ENCODE results near the gene THRSP.
A peak's percentile ranks its signal among the peaks of the same experiment; 100 is the strongest.
"Not testable (repeated sequence)": the region's sequence is repeated elsewhere in the genome, so short reads cannot be mapped to it uniquely, and the experiment has no call there.

The THRSP gene

GRCh38 chr11:78082146-78082545 lies 18.5 kb downstream of the THRSP start:
- DNase-seq (ENCODE audit: low read depth), result no peak
- TF ChIP-seq, protein P1, sequence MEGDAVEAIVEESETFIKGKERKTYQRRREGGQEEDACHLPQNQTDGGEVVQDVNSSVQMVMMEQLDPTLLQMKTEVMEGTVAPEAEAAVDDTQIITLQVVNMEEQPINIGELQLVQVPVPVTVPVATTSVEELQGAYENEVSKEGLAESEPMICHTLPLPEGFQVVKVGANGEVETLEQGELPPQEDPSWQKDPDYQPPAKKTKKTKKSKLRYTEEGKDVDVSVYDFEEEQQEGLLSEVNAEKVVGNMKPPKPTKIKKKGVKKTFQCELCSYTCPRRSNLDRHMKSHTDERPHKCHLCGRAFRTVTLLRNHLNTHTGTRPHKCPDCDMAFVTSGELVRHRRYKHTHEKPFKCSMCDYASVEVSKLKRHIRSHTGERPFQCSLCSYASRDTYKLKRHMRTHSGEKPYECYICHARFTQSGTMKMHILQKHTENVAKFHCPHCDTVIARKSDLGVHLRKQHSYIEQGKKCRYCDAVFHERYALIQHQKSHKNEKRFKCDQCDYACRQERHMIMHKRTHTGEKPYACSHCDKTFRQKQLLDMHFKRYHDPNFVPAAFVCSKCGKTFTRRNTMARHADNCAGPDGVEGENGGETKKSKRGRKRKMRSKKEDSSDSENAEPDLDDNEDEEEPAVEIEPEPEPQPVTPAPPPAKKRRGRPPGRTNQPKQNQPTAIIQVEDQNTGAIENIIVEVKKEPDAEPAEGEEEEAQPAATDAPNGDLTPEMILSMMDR (conservative IDR thresholded peaks at IDR 0.05; ENCODE audit: control insufficient read depth, insufficient read depth, low read depth, low read length), result no peak

DNA sequence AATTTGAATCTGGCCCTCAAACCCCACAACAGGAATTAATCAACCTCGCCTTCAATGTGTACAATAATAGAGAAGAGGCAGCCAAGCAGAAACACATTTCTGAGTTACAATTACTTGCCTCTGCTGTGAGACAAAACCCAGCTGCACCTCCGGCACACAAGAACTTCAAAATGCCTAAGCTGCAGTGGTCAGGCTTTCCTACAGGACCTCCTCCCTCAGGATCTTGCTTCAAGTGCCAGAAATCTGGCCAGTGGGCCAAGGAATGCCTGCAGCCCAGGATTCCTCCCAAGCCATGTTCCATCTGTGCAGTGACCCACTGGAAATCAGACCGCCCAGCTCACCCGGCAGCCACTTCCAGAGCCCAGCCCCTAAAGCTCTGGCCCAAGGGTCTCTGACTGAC lies 19.4 kb downstream of the THRSP start:
- no peak for DNase-seq (ENCODE audit: low read depth)
- no peak overlapping the region for H3K4me3 ChIP-seq (ENCODE audit: control insufficient read depth, low read depth, low read length)
- TF ChIP-seq, protein P1 (conservative IDR thresholded peaks at IDR 0.05; ENCODE audit: control insufficient read depth, insufficient read depth, low read depth, low read length), result no peak

More at GRCh38 chr11:78082146-78082545, 18.5 kb downstream of the THRSP start:
- no peak overlapping the region for H3K4me3 ChIP-seq (ENCODE audit: control insufficient read depth, low read depth, low read length)

DNA sequence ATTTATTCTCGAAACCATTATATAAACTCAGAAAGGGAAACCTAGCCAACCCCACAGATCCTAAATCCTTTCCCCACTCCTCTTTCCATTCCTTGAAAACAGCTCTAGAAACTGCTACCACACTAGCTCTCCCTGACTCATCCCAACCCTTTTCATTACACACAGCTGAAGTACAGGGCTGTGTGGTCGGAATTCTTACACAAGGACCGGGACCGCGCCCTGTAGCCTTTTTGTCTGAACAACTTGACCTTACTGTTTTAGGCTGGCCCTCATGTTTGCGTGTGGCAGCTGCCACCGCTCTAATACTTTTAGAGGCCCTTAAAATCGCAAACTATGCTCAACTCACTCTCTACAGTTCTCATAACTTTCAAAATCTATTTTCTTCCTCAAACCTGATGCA lies 20.8 kb downstream of the THRSP start:
- H3K4me3 ChIP-seq (ENCODE audit: control insufficient read depth, low read depth, low read length), result not testable (repeated sequence)
- peak; percentile 13 for DNase-seq (ENCODE audit: low read depth)

GRCh38 chr11:78085972-78086371 lies 22.3 kb downstream of the THRSP start:
- TF ChIP-seq, protein P1 (conservative IDR thresholded peaks at IDR 0.05; ENCODE audit: control insufficient read depth, insufficient read depth, low read depth, low read length), result no peak
- no peak for DNase-seq (ENCODE audit: low read depth)
- no peak overlapping the region for H3K4me3 ChIP-seq (ENCODE audit: control insufficient read depth, low read depth, low read length)

- not testable (repeated sequence) for DNase-seq (ENCODE audit: low read depth); H3K4me3 ChIP-seq (ENCODE audit: control insufficient read depth, low read depth, low read length)
Observed at GRCh38 chr11:78086521-78087074, 22.9 kb downstream of the THRSP start.

DNA sequence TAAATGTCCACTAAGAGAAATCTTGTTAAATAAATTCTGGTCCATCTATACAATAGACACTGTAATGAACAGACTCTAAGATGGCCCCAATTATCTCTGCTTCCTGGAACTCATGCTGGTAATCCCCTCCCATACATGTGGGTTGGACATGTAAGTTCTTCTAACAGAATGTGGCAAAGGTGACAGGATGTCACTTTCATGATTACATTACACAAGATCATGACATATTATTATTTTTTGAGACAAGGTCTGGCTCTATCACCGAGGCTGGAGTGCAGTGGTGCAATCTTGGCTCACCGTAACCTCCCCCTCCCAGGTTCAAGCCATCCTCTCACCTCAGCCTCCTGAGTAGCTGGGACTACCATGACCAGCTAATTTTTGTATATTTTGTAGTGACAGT lies 30.6 kb downstream of the THRSP start:
- H3K4me3 ChIP-seq (ENCODE audit: control insufficient read depth, low read depth, low read length), result no peak overlapping the region
- TF ChIP-seq, protein P1 (conservative IDR thresholded peaks at IDR 0.05; ENCODE audit: control insufficient read depth, insufficient read depth, low read depth, low read length), result no peak
- no peak for DNase-seq (ENCODE audit: low read depth)

- no peak for DNase-seq (ENCODE audit: low read depth)
- no peak overlapping the region for H3K4me3 ChIP-seq (ENCODE audit: control insufficient read depth, low read depth, low read length)
- TF ChIP-seq, protein P1 (conservative IDR thresholded peaks at IDR 0.05; ENCODE audit: control insufficient read depth, insufficient read depth, low read depth, low read length), result no peak
Observed at GRCh38 chr11:78097666-78098385, 34.2 kb downstream of the THRSP start.

DNA sequence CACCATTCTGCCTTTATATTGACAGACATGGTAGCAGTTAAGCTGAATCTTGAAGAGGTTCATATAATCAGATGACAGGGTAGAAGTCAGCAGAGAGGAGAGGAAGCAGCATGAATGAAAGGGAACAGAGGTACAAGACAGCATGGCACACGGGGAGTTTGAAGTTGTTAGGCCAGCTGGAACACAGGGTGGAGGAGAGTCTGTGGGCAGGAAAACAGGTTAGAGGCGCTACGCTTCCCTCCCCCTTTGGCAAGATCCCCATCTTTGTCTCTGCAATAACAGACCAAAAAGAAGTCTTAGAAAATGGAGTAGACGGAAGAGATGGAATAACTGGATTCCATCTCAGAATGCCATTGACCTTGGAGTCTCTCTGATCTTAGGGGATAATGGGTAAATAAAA lies 36.0 kb downstream of the THRSP start:
- DNase-seq (ENCODE audit: low read depth), result no peak
- H3K4me3 ChIP-seq (ENCODE audit: control insufficient read depth, low read depth, low read length), result no peak overlapping the region
- TF ChIP-seq, protein P1 (conservative IDR thresholded peaks at IDR 0.05; ENCODE audit: control insufficient read depth, insufficient read depth, low read depth, low read length), result no peak

Data from fibroblast of mammary gland (primary cell).